ENCODE data around the gene CD46.

Gene CD46

GRCh38 chr1:207833956-207834660 is 82.3 kb downstream of the CD46 start:
- no peak overlapping the region for H3K27ac ChIP-seq (ENCODE audit: low read depth in 2 of 2, low read length in 2 of 2)

GRCh38 chr1:207835958-207836357 is 84.1 kb downstream of the CD46 start:
- Histone ChIP-seq H3K4me3 (ENCODE audit: low read length in 2 of 2) (no peak overlapping the region), H3K4me1 (ENCODE audit: control insufficient read depth in 2 of 2, insufficient read depth in 2 of 2, low read length in 2 of 2) (peaks cover 5 to 14% of the 10 kb centered on the region in 2 donors), H3K27me3 (ENCODE audit: control insufficient read depth in 2 of 2, insufficient read depth in 2 of 2, low read length in 2 of 2) (no peaks in the 10 kb centered on the region), H3K9me3 (ENCODE audit: control insufficient read depth in 2 of 2, low read length in 2 of 2) (no peaks in the 10 kb centered on the region), H3K9ac (ENCODE audit: low read depth in 1 of 2, low read length in 2 of 2) (no peak overlapping the region), H3K36me3 (ENCODE audit: control insufficient read depth in 2 of 2, insufficient read depth in 2 of 2, low read length in 2 of 2) (no peaks in the 10 kb centered on the region), H3K27ac (ENCODE audit: low read depth in 2 of 2, low read length in 2 of 2) (no peak overlapping the region)

More at GRCh38 chr1:207833956-207834660, 82.3 kb downstream of the CD46 start:
- Histone ChIP-seq H3K9me3 (ENCODE audit: control insufficient read depth in 2 of 2, low read length in 2 of 2) (no peaks in the 10 kb centered on the region), H3K36me3 (ENCODE audit: control insufficient read depth in 2 of 2, insufficient read depth in 2 of 2, low read length in 2 of 2) (no peaks in the 10 kb centered on the region), H3K9ac (ENCODE audit: low read depth in 1 of 2, low read length in 2 of 2) (no peak overlapping the region), H3K27me3 (ENCODE audit: control insufficient read depth in 2 of 2, insufficient read depth in 2 of 2, low read length in 2 of 2) (no peaks in the 10 kb centered on the region), H3K4me1 (ENCODE audit: control insufficient read depth in 2 of 2, insufficient read depth in 2 of 2, low read length in 2 of 2) (peaks cover 5 to 17% of the 10 kb centered on the region in 2 donors), H3K4me3 (ENCODE audit: low read length in 2 of 2) (no peak overlapping the region)

- Histone ChIP-seq H3K4me3 (ENCODE audit: low read length in 2 of 2) (no peak overlapping the region), H3K9ac (ENCODE audit: low read depth in 1 of 2, low read length in 2 of 2) (no peak overlapping the region), H3K9me3 (ENCODE audit: control insufficient read depth in 2 of 2, low read length in 2 of 2) (no peaks in the 10 kb centered on the region), H3K36me3 (ENCODE audit: control insufficient read depth in 2 of 2, insufficient read depth in 2 of 2, low read length in 2 of 2) (no peaks in the 10 kb centered on the region), H3K27ac (ENCODE audit: low read depth in 2 of 2, low read length in 2 of 2) (no peak overlapping the region), H3K27me3 (ENCODE audit: control insufficient read depth in 2 of 2, insufficient read depth in 2 of 2, low read length in 2 of 2) (no peaks in the 10 kb centered on the region), H3K4me1 (ENCODE audit: control insufficient read depth in 2 of 2, insufficient read depth in 2 of 2, low read length in 2 of 2) (peaks cover 5 to 8% of the 10 kb centered on the region in 2 donors)
These were observed 84.9 kb downstream of the CD46 start for GRCh38 chr1:207836591-207837347.

GRCh38 chr1:207837673-207838072 is 85.8 kb downstream of the CD46 start:
- Histone ChIP-seq H3K27me3 (ENCODE audit: control insufficient read depth in 2 of 2, insufficient read depth in 2 of 2, low read length in 2 of 2) (no peaks in the 10 kb centered on the region), H3K9ac (ENCODE audit: low read depth in 1 of 2, low read length in 2 of 2) (no peak overlapping the region), H3K4me1 (ENCODE audit: control insufficient read depth in 2 of 2, insufficient read depth in 2 of 2, low read length in 2 of 2) (peaks cover 5 to 8% of the 10 kb centered on the region in 2 donors), H3K36me3 (ENCODE audit: control insufficient read depth in 2 of 2, insufficient read depth in 2 of 2, low read length in 2 of 2) (no peaks in the 10 kb centered on the region), H3K27ac (ENCODE audit: low read depth in 2 of 2, low read length in 2 of 2) (no peak overlapping the region), H3K4me3 (ENCODE audit: low read length in 2 of 2) (no peak overlapping the region), H3K9me3 (ENCODE audit: control insufficient read depth in 2 of 2, low read length in 2 of 2) (no peaks in the 10 kb centered on the region)

- H3K4me1 ChIP-seq (ENCODE audit: control insufficient read depth in 2 of 2, insufficient read depth in 2 of 2, low read length in 2 of 2) = peaks cover 5 to 8% of the 10 kb centered on the region in 2 donors
- no peaks in the 10 kb centered on the region for H3K36me3 ChIP-seq (ENCODE audit: control insufficient read depth in 2 of 2, insufficient read depth in 2 of 2, low read length in 2 of 2)
- H3K9me3 ChIP-seq (ENCODE audit: control insufficient read depth in 2 of 2, low read length in 2 of 2) = no peaks in the 10 kb centered on the region
- no peak overlapping the region for H3K27ac ChIP-seq (ENCODE audit: low read depth in 2 of 2, low read length in 2 of 2)
- H3K4me3 ChIP-seq (ENCODE audit: low read length in 2 of 2) = no peak overlapping the region
- H3K9ac ChIP-seq (ENCODE audit: low read depth in 1 of 2, low read length in 2 of 2) = no peak overlapping the region
- no peaks in the 10 kb centered on the region for H3K27me3 ChIP-seq (ENCODE audit: control insufficient read depth in 2 of 2, insufficient read depth in 2 of 2, low read length in 2 of 2)
These were observed 86.6 kb downstream of the CD46 start for GRCh38 chr1:207838156-207839082.

- Histone ChIP-seq H3K4me1 (ENCODE audit: control insufficient read depth in 2 of 2, insufficient read depth in 2 of 2, low read length in 2 of 2) (peaks cover 5 to 8% of the 10 kb centered on the region in 2 donors), H3K4me3 (ENCODE audit: low read length in 2 of 2) (no peak overlapping the region), H3K9ac (ENCODE audit: low read depth in 1 of 2, low read length in 2 of 2) (no peak overlapping the region), H3K27ac (ENCODE audit: low read depth in 2 of 2, low read length in 2 of 2) (no peak overlapping the region), H3K36me3 (ENCODE audit: control insufficient read depth in 2 of 2, insufficient read depth in 2 of 2, low read length in 2 of 2) (peaks cover 0 to 4% of the 10 kb centered on the region in 2 donors), H3K9me3 (ENCODE audit: control insufficient read depth in 2 of 2, low read length in 2 of 2) (no peaks in the 10 kb centered on the region), H3K27me3 (ENCODE audit: control insufficient read depth in 2 of 2, insufficient read depth in 2 of 2, low read length in 2 of 2) (no peaks in the 10 kb centered on the region)
These were observed 87.2 kb downstream of the CD46 start for GRCh38 chr1:207839083-207839413.

- H3K36me3 ChIP-seq (ENCODE audit: control insufficient read depth in 2 of 2, insufficient read depth in 2 of 2, low read length in 2 of 2) = peaks cover 0 to 4% of the 10 kb centered on the region in 2 donors
- peaks cover 8 to 10% of the 10 kb centered on the region in 2 donors for H3K4me1 ChIP-seq (ENCODE audit: control insufficient read depth in 2 of 2, insufficient read depth in 2 of 2, low read length in 2 of 2)
- H3K4me3 ChIP-seq (ENCODE audit: low read length in 2 of 2) = no peak overlapping the region
- no peak overlapping the region for H3K27ac ChIP-seq (ENCODE audit: low read depth in 2 of 2, low read length in 2 of 2)
- no peak overlapping the region for H3K9ac ChIP-seq (ENCODE audit: low read depth in 1 of 2, low read length in 2 of 2)
- H3K27me3 ChIP-seq (ENCODE audit: control insufficient read depth in 2 of 2, insufficient read depth in 2 of 2, low read length in 2 of 2) = no peaks in the 10 kb centered on the region
- H3K9me3 ChIP-seq (ENCODE audit: control insufficient read depth in 2 of 2, low read length in 2 of 2) = no peaks in the 10 kb centered on the region
These were observed 88.5 kb downstream of the CD46 start for GRCh38 chr1:207840380-207840779.

- Histone ChIP-seq H3K27ac (ENCODE audit: low read depth in 2 of 2, low read length in 2 of 2) (no peak overlapping the region), H3K9me3 (ENCODE audit: control insufficient read depth in 2 of 2, low read length in 2 of 2) (no peaks in the 10 kb centered on the region), H3K9ac (ENCODE audit: low read depth in 1 of 2, low read length in 2 of 2) (no peak overlapping the region), H3K36me3 (ENCODE audit: control insufficient read depth in 2 of 2, insufficient read depth in 2 of 2, low read length in 2 of 2) (peaks cover 0 to 4% of the 10 kb centered on the region in 2 donors), H3K4me3 (ENCODE audit: low read length in 2 of 2) (no peak overlapping the region), H3K4me1 (ENCODE audit: control insufficient read depth in 2 of 2, insufficient read depth in 2 of 2, low read length in 2 of 2) (peaks cover 8 to 11% of the 10 kb centered on the region in 2 donors), H3K27me3 (ENCODE audit: control insufficient read depth in 2 of 2, insufficient read depth in 2 of 2, low read length in 2 of 2) (no peaks in the 10 kb centered on the region)
These were observed 89.4 kb downstream of the CD46 start for GRCh38 chr1:207841293-207841692.

- Histone ChIP-seq H3K27me3 (ENCODE audit: control insufficient read depth in 2 of 2, insufficient read depth in 2 of 2, low read length in 2 of 2) (no peaks in the 10 kb centered on the region), H3K27ac (ENCODE audit: low read depth in 2 of 2, low read length in 2 of 2) (no peak overlapping the region), H3K9me3 (ENCODE audit: control insufficient read depth in 2 of 2, low read length in 2 of 2) (no peaks in the 10 kb centered on the region), H3K36me3 (ENCODE audit: control insufficient read depth in 2 of 2, insufficient read depth in 2 of 2, low read length in 2 of 2) (peaks cover 0 to 4% of the 10 kb centered on the region in 2 donors), H3K4me1 (ENCODE audit: control insufficient read depth in 2 of 2, insufficient read depth in 2 of 2, low read length in 2 of 2) (peaks cover 8 to 11% of the 10 kb centered on the region in 2 donors), H3K9ac (ENCODE audit: low read depth in 1 of 2, low read length in 2 of 2) (no peak overlapping the region), H3K4me3 (ENCODE audit: low read length in 2 of 2) (no peak overlapping the region)
These were observed 90.0 kb downstream of the CD46 start for GRCh38 chr1:207841901-207842300.
